ENCODE measurements around the gene ANKRD2.

GRCh38 chr10:97533888-97534287 is 38.7 kb upstream of the ANKRD2 start:
- TF ChIP-seq POLR2A (IDR thresholded peaks at IDR 0.05), result no peak
- no peak for TF ChIP-seq CTCF (IDR thresholded peaks at IDR 0.05)
- TF ChIP-seq EP300 (IDR thresholded peaks at IDR 0.05), result no peak
